Stimulated activated CD8-positive, alpha-beta memory T cell treated with anti-CD3 and anti-CD28 coated beads, Interleukin-7, amount 100 ng/mL, for 48 hours (primary cell): ENCODE measurements around the gene MRPS33.
"Not testable (repeated sequence)": the region's sequence is repeated elsewhere in the genome, so short reads cannot be mapped to it uniquely, and the experiment has no call there.

Experiments
- DNase-seq, 2 donors: peaks; one replicate each; pipeline ENCODE4 v3.0.0-alpha.2; 2020; ENCODE audit warnings: low read depth in 1 of 2; ENCODE audit errors: extremely low read depth in 1 of 2

Gene MRPS33

DNA sequence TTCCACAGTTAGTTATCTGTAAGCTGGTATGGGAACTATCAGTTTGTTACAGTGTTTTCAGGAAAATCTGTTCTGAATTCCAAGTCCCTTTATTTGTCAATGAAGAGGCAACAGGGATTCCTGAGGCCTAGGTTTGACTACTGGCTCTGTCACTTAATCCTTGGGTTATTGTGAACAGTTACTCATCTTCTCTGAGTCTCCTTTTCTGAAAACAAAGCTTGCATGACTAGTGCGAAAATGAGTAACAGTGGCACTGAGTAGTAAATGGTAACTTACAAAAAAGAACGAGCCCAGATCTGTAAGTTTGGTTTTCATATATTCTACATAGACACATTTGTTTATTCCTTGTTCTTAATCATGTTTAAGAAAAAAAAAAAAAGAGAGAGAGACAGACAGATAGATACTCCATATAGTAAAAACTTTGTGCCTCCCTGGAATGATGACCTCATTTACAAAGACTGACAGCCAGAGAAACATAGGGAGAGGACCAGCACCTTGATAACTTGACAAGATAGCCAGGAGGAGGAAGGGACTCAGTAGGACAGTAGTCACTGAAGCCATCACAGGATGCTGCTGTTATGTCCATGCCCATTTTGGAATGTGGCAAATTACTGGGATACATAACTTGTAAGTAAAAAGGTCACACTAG, 1.9 kb downstream of the MRPS33 start:
- DNase-seq: no peak

DNA sequence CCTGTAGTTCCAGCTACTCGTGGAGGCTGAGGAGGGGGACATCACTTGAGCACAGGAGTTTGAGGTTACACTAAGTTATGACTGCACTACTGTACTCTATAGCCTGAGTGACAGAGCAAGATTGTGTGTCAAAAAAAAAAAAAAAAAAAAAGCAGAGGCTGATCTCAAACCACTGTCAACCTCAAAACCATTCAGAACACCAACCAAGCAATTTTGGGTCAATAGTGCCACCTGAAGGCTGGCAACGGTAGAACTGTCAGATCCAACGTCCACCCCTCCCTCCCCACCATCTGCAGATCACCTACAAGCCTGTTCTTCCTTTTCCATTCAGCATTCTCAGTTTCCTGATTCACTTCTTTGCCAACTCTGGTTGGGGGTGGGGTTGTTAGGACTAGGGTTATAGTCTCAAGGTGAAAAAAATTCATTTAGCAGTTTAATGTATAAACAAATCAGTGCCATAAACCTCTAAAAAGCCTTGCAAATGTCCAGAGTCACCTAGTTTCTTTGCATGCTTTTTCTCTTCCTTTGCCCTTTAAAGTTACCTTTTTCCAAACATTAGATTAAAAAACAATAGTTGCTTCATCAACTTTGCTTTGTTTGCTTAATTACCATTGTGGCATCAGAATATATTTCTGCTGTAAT, 2.6 kb downstream of the MRPS33 start:
- DNase-seq: peak; percentile 33 to 51

DNA sequence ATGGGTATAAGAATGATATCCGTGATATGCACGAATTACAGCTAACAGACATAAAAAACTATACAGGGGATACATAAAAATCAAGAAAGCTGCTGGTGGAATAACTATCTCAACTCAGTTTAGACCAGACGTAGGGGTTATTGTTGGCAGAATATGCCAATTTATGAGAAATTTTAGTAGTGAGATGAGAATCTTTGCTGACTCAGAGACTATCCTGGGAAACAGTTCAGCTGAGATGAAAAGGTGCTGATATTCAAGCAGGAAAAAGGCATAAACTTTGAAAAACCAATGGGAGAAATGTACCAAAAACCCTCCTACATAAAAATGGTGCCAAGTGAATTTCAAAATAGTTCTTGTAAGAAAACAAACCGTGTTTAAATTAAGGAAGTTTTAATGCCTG, 3.3 kb downstream of the MRPS33 start:
- DNase-seq: no peak

DNA sequence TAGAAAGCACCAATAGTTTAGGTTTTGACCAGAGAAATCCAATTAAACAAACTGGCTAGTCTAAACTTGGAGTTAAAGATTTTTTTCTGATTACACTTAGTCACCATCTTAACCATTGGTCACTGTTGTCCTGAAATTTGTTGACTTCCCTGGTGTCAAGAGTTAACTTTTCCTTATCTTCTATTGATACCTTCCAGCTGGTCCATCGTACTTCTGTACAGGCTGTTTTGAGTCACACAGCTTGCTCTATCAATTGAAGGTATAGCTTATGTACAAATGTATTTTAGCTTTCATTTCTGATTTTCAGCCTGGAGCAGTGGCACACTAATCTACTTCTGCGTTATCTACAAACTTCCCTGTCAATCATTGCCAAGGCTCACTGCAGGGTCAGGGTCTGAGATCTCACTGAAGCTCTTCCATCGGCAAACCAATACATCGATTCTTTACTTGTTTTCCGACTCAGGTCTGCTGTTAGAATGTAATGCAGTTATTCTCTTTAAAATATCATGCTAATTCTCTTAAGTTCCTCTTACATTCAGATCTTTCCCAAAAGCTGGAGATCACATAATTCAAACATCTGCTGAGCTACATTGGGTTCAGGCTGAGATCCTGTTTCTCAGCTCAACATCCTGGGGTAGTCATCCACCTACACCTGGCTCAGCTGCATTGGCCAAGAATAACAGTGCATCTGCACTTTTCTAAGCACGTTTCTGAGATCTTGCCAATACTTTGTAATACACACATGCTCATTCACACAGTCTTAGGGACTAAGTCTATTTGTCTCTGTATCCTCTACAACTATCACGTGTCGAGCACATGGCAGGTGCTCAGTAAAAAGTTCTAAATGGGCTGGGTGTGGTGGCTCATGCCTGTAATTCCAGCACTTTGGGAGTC, 11.3 kb downstream of the MRPS33 start:
- DNase-seq: no peak

DNA sequence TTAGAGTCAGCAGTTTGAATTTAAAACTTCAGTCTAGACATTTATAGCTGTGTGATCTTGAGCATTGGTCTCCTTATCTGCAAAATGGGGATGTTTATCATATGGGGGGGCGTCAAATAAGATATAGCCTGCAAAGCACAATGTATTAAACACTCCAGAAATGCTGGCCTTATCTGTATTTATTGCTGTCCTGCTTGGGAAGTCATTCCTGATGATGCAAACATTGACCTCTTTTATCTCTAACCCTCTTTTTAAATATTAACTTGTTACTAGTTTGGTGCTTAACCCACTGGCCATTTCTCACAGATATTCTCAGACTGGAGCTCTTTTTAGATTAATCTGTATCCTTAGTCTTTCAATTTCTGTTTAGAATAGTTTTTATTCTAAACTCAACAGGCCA, 13.2 kb downstream of the MRPS33 start:
- DNase-seq: no peak

DNA sequence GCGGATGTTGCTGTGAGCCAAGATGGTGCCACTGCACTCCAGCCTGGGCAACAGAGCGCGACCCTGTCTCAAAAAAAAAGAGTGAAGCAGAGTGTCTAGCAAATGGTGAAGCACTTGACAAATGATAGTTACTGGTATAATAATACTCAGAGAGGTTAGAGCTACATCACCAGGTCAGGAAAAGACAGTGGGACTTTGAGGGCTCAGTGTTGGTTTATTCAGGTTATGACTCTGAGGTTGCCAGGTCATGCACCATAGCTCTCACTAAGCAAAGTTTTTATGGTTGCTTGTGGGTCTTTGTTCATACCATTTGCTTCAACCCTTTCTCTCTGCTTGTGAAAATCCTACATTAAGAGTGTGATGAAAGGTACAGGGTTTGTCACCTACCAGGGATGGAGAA, 13.6 kb downstream of the MRPS33 start:
- no peak for DNase-seq

DNA sequence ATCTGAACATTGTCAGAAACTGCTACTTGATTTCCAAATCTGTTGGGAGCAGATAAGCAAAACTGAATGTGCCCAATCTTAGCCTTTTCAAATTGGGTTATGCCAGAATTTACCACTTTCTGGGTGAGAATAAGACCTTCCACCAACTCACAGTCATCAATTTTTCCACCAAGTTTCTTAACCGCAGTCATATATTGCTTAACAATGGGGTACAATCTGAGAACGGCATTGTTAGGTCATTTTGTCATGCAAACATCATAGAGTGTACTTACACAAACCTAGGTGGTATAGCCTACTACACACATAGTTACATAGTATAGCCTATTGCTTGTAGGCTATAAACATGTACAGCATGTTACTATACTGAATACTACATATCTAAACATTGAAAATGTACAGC, 16.0 kb downstream of the MRPS33 start:
- DNase-seq: no peak

DNA sequence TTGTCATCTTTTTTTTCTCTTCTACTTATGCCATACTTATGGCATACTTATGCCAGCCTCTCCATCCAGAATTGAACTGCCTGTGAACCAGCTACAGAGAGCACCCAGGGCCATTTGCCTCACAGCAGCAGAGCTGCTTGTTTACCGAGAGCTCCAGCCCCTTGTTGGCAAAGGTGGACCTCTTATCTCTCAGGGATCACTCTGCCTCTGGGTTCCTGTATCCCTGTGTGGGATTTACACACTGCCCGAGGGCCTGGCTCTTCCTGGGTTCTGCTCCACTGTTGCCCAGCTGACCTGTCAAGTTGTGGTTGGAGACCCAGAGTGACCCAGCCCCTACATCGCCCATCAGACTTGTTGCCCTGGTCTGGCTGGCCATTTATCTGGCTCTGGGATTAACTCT, 22.3 kb downstream of the MRPS33 start:
- no peak for DNase-seq

DNA sequence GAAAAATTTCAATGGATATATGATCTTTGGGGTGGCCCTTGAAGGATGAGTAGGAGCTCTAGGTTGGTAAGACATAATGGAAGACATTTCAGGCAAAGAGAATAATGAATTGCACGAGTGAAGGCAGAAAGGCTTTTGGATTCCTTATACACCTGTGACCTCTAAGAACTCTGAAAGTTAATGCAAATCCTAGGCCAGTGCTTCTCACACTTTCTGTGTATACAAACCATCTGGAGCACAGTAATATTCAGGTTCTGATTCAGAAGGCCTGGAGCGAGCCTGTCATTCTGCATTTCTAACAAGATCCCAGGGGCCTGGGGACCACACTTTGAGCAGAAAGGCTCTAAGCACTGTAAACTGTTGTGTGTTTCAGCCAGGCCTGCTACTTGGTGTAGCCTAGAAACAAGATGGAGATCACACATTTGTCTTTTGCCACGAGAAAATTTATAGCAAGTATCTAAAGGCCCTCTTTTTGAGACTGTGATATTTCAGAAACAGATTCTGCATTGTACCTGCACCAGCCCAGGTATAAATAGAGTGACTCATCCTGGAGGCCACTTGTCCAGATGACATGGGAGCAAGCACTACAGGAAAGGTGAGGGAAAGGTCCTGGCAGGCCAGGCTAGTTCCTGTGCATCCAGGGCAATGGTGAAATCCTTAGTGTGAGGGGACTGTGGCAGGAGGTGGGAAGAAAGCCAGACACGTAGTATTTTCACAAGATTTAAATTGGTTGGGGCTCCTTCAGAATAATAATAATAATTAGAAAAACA, 24.4 kb downstream of the MRPS33 start:
- no peak for DNase-seq

DNA sequence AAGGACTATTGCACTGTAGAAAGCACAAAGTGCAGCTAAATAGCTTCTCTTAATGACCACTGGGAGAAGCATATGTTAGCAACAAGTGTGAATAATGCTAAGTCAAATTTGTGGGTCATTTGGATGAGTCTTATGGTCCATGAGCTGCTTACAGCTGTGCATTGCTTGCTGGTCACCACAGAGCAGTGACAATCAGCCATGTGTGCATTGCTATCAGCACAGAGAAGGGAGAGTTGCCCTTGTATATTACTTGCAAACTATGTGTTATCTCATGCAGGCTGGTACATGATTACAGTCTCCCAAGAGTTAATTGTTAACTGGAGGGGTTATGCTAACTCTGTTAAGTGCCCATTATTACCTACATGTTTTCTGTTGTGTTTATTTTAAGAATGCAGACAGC, 25.7 kb downstream of the MRPS33 start:
- no peak for DNase-seq

DNA sequence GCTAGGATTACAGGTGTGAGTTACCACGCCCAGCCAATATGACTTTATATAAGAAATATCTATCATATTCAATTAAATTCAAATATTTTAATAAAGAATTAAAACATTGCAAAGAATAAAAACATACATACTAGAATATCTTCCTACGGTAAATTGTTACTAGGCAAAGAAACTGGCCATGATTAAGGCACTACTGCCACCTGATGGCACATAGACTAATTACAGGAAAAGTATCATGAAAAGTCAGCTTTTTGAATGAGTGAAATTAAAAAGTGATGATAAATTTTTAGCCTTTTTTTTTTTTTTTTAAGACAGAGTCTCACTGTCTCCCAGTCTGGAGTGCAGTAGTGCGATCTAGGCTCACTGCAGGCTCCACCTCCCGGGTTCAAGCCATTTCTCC, 30.9 kb downstream of the MRPS33 start:
- no peak for DNase-seq

DNA sequence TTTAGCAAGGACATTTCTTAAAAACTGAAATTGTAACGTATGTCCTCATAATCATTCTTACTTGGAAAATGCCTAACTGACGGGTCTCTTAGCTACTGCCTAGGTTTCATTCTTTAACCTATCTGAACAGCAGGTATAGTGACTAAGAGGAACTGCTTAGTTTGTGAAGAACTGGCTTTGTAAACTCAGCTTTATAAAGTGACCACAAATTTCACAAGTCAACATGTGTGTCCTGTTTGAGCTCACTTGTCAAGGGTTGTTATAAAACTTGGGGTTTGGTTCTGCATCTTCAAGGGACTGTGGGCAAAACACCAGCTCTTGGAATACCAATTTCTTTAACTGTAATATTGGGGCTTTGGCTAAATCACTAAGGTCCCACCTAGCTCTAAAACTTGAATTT, 32.2 kb downstream of the MRPS33 start:
- DNase-seq: no peak

DNA sequence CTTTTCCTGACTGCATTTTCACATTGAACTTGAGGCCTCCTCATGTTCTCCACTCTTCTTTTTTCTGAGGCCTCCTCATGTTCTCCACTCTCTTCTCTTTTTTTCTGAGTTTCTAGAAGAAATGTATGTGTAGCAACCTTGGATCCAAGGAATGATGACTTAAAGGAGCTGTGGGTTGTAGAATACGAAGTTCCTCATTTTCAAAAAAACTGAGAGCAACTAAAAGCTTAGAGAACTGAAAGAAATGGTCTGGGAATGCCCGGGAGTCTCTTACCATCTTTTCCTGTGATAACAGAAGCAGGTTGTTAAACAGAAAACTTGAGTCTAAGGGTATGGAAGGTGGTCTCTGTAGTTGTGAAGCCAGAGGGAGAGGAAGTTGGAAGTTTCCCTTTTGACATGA, 32.8 kb downstream of the MRPS33 start:
- DNase-seq: no peak

DNA sequence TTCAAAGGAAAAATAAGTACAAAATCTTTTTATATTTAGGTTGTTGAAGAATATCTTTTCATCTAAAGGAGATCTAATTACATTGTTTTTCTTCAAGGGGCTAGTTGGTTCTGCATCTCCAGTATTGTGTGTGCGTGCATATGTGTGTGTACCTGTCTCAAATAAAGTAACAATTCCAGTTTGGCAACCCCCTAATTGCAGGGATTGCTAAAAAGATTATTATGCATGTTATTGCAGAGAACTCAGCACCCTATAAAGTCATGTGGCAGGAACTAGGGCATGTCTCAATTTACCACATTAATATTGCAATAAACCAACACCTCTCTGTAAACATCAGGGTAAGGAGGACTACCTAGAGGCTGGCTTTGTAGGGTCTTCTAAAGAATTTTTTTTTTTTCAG, 37.0 kb downstream of the MRPS33 start:
- no peak for DNase-seq

DNA sequence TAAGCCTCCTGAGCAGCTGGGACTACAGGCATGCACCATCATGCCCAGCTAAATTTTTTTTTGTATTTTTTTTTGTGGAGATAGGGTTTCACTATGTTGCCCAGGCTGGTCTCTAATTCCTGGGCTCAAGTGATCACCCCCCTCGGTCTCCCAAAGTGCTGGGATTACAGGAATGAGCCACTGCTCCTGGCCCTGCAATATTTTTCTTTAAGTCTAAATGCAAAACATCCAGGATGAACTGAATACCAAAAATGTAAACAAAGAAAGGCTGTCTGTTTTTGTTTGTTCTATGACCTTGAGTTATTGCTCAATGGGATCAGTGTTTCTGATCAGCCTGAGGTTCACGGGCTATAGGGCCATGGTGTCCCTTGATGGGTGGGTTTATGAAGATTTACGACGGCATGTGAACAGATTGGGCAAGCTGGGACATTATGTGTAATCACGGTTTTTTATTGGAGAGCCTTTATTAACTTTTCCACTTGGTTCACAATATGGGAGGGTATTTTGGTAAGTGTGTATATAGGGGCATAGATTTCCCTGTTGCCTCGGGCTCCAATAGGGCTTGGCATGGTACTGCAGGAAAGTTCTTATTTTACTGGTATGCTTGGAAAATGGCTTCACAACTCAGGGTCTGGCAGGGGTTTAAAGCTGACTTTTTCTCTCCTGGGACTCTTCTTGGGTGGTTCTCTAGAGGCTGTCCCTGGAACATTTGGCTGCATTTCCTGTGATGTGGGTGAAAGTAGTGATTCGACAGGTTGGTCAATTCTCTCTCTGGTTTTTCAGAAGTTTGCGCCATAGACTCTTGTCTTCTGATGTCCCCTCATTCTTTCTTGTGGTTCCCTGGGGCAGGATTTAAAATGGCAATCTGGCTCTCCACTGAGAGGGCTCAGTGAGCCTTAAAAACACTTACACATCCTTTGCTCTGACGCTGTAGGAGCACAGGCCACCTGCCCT, 41.6 kb downstream of the MRPS33 start:
- no peak for DNase-seq

DNA sequence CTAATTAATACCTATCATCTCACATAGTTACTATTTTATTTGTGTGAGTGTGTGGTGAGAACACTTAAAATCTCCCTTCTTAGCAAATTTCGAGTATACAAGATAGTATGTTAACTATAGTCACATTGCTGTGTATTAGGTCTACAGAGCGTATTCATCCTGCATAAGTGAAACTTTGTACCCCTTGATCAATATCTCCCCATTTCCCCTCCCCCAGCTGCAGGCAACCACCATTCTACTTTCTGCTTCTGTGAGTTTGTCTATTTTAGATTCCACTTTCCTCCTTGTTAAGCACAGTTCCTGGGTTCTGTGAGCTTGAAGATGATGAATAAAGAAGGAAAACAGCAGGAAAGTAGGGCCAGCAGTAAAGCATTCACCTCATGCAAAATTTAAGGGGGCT, 42.4 kb downstream of the MRPS33 start:
- DNase-seq: no peak

DNA sequence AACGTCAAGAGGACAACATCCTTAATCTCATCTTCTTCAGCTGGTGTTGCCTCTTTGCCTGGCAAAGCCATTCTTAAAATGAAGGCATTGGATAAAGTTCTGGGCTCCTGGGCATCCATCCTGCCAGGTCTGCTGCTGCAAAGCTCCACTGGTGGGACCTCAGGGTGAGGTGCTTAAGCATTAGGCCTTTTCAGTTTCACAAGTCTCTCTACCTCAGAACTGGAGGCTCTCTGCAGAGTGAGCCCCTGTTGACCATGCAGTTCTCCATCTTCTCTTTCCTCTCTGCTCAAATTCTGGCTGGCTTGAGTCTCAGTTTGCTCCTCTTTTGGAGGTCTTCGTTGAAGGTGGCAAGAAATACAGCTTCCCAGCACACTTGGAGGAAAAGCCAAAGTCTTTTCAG, 47.3 kb downstream of the MRPS33 start:
- no peak for DNase-seq

DNA sequence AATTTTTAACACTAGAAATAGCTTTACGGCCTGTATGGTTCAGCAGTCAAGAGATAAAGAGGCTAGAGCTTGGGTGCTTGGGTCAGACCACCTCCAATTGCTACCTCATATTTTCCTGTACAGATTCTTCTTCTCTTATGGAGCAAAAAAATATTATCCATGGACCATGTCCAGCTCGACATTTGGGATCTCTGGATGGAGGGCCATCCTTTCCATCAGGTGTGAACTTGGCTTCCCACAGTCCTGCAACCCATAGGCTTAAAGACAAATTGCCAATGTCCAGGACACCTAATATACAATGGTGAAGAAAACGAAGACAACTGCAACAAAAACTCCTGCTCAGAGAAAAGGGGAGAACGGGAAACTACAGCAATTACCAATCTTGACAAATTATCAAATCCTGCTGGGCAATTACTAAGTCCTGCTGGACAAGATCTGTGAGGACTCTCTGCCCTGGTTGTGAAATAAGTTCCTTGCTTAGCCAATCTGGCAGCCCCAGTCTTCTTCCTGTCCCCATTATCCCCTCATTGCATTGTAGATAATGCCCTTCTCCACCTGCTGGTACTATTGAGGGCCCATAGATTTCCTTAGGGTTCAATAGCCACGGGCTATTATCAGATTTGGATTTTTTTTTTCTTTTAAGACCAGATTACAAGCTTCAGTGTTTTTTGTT, 48.1 kb downstream of the MRPS33 start:
- no peak for DNase-seq

DNA sequence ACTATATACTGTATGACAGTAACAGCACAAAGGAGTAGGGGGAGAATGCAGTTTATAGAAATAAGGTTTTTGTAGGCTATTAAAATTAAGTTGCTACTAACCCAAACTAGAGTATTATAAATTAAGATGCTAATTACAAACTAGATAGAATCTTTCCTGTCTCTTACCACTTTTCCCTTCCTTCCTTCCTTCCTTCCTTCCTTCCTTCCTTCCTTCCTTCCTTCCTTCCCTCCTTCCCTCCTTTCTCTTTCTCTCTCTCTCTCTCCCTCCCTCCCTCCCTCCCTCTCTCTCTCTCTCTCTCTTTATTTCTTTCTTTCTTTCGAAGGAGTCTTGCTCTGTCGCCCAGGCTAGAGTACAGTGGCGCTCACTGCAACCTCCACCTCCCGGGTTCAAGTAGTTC, 53.6 kb downstream of the MRPS33 start:
- DNase-seq: no peak

DNA sequence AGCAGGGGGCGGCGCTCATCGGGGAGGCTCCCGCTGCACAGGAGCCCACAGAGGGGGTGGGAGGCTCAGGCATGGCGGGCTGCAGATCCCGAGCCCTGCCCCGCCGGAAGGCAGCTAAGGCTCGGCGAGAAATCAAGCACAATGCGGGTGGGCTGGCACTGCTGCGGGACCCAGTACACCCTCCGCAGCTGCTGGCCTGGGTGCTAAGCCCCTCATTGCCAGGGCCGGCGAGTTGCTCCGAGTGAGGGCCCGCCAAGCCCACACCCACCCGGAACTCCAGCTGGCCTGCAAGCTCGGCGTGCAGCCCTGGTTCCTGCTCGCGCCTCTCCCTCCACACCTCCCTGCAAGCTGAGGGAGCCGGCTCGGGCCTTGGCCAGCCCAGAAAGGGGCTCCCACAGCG, 57.8 kb downstream of the MRPS33 start:
- not testable (repeated sequence) for DNase-seq
